RCC 7860 (cell line): ENCODE data around the gene ALB.

ENCODE experiments used
- DNase-seq: peaks from one replicate; pipeline ENCODE4 v3.0.0-alpha.2; 2015; ENCODE audit warnings: low spot score
- FAIRE-seq: peaks from 2 replicates; lab custom pipeline; 2012; peaks lifted over from hg19 to GRCh38; lab: Jason Lieb, UNC

ALB gene

DNA sequence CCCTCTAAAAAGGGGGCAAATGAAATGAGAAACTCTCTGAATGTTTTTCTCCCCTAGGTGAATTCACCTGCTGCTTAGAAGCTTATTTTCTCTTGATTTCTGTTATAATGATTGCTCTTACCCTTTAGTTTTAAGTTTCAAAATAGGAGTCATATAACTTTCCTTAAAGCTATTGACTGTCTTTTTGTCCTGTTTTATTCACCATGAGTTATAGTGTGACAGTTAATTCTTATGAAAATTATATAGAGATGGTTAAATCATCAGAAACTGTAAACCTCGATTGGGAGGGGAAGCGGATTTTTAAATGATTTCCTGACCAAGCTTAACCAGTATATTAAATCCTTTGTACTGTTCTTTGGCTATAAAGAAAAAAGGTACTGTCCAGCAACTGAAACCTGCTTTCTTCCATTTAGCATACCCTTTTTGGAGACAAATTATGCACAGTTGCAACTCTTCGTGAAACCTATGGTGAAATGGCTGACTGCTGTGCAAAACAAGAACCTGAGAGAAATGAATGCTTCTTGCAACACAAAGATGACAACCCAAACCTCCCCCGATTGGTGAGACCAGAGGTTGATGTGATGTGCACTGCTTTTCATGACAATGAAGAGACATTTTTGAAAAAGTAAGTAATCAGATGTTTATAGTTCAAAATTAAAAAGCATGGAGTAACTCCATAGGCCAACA, 4.2 kb downstream of the ALB start:
- no peak for DNase-seq

DNA sequence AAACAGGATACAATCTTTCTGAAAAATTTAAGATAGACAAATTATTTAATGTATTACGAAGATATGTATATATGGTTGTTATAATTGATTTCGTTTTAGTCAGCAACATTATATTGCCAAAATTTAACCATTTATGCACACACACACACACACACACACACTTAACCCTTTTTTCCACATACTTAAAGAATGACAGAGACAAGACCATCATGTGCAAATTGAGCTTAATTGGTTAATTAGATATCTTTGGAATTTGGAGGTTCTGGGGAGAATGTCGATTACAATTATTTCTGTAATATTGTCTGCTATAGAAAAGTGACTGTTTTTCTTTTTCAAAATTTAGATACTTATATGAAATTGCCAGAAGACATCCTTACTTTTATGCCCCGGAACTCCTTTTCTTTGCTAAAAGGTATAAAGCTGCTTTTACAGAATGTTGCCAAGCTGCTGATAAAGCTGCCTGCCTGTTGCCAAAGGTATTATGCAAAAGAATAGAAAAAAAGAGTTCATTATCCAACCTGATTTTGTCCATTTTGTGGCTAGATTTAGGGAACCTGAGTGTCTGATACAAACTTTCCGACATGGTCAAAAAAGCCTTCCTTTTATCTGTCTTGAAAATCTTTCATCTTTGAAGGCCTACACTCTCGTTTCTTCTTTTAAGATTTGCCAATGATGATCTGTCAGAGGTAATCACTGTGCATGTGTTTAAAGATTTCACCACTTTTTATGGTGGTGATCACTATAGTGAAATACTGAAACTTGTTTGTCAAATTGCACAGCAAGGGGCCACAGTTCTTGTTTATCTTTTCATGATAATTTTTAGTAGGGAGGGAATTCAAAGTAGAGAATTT, 5.2 kb downstream of the ALB start:
- no peak for DNase-seq
- no peak for FAIRE-seq

More for the DNA sequence above, 4.2 kb downstream of the ALB start:
- FAIRE-seq: no peak

DNA sequence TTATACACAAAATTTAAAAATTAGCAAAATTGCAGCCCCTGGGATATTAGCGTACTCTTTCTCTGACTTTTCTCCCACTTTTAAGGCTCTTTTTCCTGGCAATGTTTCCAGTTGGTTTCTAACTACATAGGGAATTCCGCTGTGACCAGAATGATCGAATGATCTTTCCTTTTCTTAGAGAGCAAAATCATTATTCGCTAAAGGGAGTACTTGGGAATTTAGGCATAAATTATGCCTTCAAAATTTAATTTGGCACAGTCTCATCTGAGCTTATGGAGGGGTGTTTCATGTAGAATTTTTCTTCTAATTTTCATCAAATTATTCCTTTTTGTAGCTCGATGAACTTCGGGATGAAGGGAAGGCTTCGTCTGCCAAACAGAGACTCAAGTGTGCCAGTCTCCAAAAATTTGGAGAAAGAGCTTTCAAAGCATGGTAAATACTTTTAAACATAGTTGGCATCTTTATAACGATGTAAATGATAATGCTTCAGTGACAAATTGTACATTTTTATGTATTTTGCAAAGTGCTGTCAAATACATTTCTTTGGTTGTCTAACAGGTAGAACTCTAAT, 6.0 kb downstream of the ALB start:
- FAIRE-seq (no peak), DNase-seq (no peak)

DNA sequence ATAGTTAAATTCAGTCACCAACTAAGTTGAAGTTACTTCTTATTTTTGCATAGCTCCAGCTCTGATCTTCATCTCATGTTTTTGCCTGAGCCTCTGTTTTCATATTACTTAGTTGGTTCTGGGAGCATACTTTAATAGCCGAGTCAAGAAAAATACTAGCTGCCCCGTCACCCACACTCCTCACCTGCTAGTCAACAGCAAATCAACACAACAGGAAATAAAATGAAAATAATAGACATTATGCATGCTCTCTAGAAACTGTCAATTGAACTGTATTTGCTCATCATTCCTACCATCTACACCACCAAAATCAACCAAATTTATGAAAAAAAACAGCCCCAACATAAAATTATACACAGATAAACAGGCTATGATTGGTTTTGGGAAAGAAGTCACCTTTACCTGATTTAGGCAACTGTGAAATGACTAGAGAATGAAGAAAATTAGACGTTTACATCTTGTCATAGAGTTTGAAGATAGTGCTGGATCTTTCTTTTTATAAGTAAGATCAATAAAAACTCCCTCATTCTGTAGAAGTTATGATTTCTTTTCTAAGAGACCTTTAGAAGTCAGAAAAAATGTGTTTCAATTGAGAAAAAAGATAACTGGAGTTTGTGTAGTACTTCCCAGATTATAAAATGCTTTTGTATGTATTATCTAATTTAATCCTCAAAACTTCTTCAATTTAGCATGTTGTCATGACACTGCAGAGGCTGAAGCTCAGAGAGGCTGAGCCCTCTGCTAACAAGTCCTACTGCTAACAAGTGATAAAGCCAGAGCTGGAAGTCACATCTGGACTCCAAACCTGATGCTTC, 7.0 kb downstream of the ALB start:
- DNase-seq (no peak), FAIRE-seq (no peak)

DNA sequence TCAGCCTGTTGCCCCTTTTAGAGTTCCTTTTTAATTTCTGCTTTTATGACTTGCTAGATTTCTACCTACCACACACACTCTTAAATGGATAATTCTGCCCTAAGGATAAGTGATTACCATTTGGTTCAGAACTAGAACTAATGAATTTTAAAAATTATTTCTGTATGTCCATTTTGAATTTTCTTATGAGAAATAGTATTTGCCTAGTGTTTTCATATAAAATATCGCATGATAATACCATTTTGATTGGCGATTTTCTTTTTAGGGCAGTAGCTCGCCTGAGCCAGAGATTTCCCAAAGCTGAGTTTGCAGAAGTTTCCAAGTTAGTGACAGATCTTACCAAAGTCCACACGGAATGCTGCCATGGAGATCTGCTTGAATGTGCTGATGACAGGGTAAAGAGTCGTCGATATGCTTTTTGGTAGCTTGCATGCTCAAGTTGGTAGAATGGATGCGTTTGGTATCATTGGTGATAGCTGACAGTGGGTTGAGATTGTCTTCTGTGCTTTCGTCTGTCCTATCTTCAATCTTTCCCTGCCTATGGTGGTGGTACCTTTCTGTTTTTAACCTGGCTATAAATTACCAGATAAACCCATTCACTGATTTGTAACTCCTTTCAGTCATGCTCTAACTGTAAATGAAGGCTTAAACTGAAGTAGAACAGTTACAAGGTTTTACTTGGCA, 7.8 kb downstream of the ALB start:
- FAIRE-seq: no peak
- DNase-seq: no peak

DNA sequence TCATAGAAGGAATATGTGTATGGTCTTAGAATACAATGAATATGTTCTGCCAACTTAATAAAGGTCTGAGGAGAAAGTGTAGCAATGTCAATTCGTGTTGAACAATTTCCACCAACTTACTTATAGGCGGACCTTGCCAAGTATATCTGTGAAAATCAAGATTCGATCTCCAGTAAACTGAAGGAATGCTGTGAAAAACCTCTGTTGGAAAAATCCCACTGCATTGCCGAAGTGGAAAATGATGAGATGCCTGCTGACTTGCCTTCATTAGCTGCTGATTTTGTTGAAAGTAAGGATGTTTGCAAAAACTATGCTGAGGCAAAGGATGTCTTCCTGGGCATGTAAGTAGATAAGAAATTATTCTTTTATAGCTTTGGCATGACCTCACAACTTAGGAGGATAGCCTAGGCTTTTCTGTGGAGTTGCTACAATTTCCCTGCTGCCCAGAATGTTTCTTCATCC, 9.2 kb downstream of the ALB start:
- no peak for DNase-seq
- no peak for FAIRE-seq

DNA sequence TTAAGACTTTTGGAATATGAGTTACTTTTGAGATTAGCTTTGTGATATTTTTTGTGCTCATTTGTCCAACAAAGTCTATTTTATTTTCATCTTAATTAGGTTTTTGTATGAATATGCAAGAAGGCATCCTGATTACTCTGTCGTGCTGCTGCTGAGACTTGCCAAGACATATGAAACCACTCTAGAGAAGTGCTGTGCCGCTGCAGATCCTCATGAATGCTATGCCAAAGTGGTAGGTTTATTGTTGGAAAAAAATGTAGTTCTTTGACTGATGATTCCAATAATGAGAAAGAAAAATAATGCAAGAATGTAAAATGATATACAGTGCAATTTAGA, 10.8 kb downstream of the ALB start:
- DNase-seq: no peak
- FAIRE-seq: no peak

DNA sequence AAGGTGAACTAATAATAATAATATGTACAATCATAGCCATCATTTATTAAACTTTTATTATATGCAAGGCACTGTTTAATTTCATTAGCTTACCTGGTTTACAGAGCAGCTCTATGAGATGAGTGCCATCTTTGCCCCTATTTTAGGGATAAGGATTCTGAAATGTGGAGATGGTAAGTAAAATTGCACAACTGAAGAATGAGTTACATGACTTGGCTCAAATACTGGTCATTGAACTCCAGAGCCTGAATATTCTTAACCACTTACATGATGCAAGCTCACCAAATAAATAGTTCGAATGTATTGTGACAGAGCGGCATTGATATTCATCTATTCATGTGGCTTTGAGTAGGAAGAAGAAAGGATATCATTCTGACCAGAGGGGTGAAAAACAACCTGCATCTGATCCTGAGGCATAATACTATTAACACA, 11.7 kb downstream of the ALB start:
- DNase-seq (no peak), FAIRE-seq (no peak)

DNA sequence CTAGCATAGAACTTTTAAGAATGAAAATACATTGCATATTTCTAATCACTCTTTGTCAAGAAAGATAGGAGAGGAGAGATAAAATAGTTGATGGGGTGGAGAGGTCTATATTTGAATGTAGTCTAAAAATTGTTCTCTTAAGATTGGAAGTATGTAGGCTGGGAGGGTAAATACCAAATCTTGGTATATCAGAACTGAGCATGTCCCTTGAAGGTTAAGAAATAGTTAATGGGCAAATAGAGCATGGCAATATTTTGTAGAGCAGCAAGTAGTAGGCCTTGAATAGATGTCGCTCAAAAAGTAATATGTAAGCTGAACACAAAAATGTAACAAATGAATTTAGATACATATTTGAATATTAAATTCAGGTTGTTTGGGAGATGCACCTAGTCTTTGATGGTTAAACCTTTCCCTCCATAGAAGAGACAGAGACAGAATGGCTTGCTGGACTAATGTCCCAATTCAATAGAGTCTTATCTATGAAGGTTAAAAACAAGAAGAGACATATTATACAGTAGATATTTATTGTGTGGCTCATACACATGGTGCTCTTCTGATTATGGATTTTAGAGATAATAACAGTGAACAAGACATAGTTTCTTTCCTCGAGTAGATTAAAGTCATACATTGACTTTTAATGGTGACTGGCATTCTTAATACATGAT, 12.5 kb downstream of the ALB start:
- FAIRE-seq (no peak), DNase-seq (no peak)

DNA sequence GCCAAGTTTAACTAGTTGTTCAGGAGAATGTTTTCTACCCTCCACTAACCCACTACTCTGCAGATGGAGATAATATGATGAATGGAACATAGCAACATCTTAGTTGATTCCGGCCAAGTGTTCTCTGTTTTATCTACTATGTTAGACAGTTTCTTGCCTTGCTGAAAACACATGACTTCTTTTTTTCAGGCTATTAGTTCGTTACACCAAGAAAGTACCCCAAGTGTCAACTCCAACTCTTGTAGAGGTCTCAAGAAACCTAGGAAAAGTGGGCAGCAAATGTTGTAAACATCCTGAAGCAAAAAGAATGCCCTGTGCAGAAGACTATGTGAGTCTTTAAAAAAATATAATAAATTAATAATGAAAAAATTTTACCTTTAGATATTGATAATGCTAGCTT, 13.3 kb downstream of the ALB start:
- no peak for FAIRE-seq

DNA sequence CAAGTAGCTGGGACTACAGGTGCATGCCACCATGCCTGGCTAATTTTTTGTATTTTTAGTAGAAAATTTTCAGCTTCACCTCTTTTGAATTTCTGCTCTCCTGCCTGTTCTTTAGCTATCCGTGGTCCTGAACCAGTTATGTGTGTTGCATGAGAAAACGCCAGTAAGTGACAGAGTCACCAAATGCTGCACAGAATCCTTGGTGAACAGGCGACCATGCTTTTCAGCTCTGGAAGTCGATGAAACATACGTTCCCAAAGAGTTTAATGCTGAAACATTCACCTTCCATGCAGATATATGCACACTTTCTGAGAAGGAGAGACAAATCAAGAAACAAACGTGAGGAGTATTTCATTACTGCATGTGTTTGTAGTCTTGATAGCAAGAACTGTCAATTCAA, 13.9 kb downstream of the ALB start:
- DNase-seq (no peak), FAIRE-seq (no peak)

More for the DNA sequence above, 13.3 kb downstream of the ALB start:
- no peak for DNase-seq

DNA sequence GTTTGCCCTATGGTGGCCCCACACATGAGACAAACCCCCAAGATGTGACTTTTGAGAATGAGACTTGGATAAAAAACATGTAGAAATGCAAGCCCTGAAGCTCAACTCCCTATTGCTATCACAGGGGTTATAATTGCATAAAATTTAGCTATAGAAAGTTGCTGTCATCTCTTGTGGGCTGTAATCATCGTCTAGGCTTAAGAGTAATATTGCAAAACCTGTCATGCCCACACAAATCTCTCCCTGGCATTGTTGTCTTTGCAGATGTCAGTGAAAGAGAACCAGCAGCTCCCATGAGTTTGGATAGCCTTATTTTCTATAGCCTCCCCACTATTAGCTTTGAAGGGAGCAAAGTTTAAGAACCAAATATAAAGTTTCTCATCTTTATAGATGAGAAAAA, 14.6 kb downstream of the ALB start:
- DNase-seq: no peak
- no peak for FAIRE-seq

DNA sequence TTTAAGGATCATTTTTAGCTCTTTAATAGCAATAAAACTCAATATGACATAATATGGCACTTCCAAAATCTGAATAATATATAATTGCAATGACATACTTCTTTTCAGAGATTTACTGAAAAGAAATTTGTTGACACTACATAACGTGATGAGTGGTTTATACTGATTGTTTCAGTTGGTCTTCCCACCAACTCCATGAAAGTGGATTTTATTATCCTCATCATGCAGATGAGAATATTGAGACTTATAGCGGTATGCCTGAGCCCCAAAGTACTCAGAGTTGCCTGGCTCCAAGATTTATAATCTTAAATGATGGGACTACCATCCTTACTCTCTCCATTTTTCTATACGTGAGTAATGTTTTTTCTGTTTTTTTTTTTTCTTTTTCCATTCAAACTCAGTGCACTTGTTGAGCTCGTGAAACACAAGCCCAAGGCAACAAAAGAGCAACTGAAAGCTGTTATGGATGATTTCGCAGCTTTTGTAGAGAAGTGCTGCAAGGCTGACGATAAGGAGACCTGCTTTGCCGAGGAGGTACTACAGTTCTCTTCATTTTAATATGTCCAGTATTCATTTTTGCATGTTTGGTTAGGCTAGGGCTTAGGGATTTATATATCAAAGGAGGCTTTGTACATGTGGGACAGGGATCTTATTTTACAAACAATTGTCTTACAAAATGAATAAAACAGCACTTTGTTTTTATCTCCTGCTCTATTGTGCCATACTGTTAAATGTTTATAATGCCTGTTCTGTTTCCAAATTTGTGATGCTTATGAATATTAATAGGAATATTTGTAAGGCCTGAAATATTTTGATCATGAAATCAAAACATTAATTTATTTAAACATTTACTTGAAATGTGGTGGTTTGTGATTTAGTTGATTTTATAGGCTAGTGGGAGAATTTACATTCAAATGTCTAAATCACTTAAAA, 15.3 kb downstream of the ALB start:
- no peak for DNase-seq

DNA sequence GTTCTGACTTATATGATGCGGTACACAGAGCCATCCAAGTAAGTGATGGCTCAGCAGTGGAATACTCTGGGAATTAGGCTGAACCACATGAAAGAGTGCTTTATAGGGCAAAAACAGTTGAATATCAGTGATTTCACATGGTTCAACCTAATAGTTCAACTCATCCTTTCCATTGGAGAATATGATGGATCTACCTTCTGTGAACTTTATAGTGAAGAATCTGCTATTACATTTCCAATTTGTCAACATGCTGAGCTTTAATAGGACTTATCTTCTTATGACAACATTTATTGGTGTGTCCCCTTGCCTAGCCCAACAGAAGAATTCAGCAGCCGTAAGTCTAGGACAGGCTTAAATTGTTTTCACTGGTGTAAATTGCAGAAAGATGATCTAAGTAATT, 16.5 kb downstream of the ALB start:
- no peak for DNase-seq
- FAIRE-seq: no peak

More for the DNA sequence above, 15.3 kb downstream of the ALB start:
- FAIRE-seq: no peak

DNA sequence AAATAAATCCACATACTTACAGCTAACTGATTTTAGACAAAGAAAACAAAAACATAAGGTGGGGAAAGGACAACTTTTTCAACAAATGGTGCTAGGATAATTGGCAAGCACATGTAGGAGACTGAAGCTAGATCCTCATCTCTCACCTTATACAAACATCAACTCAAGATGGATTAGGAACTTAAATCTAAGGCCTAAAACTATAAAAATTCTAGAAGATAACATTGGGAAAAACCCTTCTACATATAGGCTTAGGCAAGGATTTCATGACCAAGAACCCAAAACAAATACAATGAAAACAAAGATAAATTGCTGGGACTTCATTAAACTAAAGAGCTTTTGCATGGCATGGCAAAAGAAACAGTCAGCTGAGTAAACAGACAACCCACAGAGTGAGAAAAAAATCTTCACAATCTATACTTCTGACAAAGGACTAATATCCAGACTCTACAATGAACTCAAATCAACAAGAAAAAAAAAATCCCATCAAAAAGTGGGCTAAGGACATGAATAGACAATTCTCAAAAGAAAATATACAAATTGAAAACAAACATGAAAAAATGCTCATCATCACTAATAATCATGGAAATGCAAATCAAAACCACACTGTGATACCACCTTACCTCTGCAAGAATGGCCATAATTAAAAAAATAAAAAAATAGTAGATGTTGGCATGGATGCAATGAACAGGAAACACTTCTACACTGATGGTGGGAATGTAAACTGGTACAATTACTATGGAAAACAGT, 17.8 kb downstream of the ALB start:
- DNase-seq (no peak), FAIRE-seq (no peak)

DNA sequence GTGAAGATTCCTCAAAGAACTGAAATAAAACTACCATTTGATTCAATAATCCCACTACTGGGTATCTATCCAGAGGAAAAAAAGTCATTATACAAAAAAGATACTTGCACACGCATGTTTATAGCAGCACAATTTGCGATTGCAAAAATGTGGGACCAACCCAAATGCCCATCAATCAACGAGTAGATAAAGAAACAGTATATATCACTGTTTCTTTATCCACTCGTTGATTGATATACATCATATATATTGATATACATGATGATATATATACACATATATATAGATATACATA, 18.3 kb downstream of the ALB start:
- FAIRE-seq (no peak), DNase-seq (no peak)

DNA sequence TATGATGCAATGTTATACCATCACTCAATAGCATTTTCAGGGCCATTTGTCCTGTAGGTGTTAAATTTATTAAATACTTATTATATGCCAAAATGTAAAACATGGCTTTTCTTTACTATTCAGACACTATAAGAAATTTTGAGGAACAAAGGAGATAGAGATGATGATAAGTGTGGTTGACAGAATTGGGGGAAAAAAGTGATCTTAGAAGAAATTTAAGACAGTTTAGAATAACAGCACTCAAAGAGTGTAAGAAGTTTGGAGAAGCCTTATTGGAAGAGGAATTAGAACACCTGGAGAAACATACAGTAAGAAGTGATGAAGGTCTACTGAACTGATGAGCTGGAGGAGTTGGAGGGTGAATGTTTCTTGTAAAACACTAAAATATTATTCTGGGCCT, 19.1 kb downstream of the ALB start:
- DNase-seq (no peak), FAIRE-seq (no peak)

DNA sequence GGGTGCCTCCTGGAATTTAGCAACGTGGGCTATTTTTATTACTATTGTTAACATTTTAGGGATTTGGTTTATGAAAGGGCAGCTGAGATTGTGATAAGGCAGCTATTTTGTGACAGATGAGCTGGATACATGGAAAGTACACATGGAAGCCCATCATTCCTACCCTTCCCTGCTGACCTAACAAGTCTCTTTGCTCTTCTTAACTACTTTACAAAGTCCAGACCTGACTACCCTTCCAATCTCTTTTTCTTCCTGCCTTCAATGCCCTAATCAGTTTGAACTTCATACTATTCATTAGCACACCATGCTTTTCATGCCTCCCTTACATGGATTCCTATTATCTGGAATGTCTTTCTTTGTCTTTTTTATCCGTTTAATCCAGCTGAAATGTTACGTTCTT, 22.6 kb downstream of the ALB start:
- FAIRE-seq (no peak), DNase-seq (no peak)

DNA sequence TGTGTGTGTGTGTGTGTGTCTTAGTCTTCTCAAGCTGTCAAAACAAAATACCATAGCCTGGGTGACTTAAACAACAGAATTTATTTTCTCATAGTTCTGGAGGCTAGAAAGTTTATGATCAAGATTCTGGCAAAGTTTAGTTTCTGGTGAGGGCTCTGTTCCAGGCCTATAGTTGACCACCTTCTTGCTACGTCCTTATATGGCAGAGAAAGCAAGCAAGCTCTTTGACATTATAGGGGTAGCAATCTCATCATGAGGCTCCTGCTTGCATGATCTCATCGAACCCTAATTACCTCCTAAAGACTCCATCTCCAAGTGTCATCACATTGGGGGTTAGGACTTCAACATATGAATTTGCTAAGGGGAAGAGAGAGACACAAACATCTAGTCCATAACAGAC, 25.0 kb downstream of the ALB start:
- no peak for DNase-seq
- no peak for FAIRE-seq
